KOPT-K1 (cell line): Measurements from ENCODE around the gene OVOL3.

Source experiments
- H3K27ac ChIP-seq: fragments of 200-600 bp; sonication (generic); 2 replicates; pipeline ENCODE4 v1.5.1; 2016; ENCODE audit warnings: antibody characterized with exemption, mild to moderate bottlenecking, low read depth, low read length; ENCODE audit not compliant: poor library complexity, severe bottlenecking
- H3K36me3 ChIP-seq: fragments of 200-600 bp; sonication (generic); 2 replicates; pipeline ENCODE4 v1.5.1; 2017; ENCODE audit warnings: antibody characterized with exemption, mild to moderate bottlenecking, low read length, moderate library complexity; ENCODE audit not compliant: insufficient read depth
- H3K9me3 ChIP-seq: fragments of 200-600 bp; sonication (generic); 2 replicates; pipeline ENCODE4 v1.5.1; 2017; ENCODE audit warnings: antibody characterized with exemption, low read length, mild to moderate bottlenecking; ENCODE audit not compliant: insufficient read depth, poor library complexity, severe bottlenecking

The OVOL3 gene

GRCh38 chr19:36153126-36153525 is 42.2 kb downstream of the OVOL3 start:
- H3K27ac ChIP-seq, result no peak overlapping the region
- peaks cover 31% of the 10 kb centered on the region; the same call in 1 of the 2 replicates for H3K36me3 ChIP-seq

GRCh38 chr19:36160821-36161596 is 50.1 kb downstream of the OVOL3 start:
- Histone ChIP-seq H3K9me3 (no peaks in the 10 kb centered on the region), H3K36me3 (peaks cover 6% of the 10 kb centered on the region; the same call in 1 of the 2 replicates), H3K27ac (no peak overlapping the region)

More at GRCh38 chr19:36153126-36153525, 42.2 kb downstream of the OVOL3 start:
- H3K9me3 ChIP-seq, result no peaks in the 10 kb centered on the region
